Measurements from ENCODE around the gene MANSC4.

MANSC4 gene

DNA sequence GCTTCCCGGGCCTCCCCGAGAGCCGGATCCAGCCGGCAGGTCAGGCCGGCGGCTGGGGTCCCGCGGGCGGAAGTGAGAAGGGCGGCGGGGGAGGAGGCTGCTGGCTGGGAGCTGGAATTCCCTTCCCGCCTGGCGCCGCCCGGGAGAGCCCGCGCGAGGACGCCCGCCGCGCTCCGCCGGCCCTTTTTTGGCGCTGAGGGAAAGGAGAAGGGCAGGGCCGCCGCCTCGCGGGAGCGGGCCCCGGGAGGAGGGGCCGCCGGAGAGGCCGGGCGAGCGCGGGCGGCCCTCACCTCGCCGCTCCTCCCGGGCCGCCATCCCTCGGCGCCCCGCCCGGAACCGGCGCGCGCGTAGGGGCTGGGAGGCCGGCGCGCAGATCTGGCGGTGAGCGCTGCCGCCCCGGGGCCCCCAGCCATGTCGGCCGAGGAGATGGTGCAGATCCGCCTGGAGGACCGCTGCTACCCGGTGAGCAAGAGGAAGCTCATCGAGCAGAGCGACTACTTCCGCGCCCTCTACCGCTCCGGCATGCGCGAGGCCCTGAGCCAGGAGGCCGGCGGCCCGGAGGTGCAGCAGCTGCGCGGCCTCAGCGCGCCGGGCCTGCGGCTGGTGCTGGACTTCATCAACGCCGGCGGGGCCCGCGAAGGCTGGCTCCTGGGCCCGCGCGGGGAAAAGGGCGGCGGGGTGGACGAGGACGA lies at the start of gene MANSC4, which contains the start of gene KLHL42:
Gene MANSC4 (minus strand): TSS at position 317 of the 692 bp plus-strand sequence. CDS start 8,960 bp downstream, outside the sequence.
Gene KLHL42 (plus strand): TSS at position 314 of the 692 bp plus-strand sequence. CDS start 98 bp downstream, at position 412.
- no peak for DNase-seq

DNA sequence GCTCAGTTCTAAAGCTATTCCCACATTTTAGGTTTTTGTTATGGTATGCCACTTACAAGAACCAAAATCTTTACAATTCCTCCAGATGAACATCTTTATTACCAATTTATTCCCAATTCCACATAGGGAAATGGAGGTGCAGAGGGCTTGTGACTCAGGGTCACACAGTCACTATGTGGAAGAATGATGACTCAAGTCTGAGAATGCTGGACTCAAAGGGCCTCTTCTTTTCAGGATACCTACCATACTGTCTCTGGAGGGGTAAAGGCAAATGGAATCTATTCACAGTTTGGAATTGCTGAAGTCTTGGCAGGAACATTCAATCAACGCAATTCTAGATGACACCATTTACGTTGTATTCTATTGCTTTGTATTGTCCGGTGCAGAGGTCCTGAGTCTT lies 48.2 kb upstream of the MANSC4 start:
- DNase-seq = no peak

DNA sequence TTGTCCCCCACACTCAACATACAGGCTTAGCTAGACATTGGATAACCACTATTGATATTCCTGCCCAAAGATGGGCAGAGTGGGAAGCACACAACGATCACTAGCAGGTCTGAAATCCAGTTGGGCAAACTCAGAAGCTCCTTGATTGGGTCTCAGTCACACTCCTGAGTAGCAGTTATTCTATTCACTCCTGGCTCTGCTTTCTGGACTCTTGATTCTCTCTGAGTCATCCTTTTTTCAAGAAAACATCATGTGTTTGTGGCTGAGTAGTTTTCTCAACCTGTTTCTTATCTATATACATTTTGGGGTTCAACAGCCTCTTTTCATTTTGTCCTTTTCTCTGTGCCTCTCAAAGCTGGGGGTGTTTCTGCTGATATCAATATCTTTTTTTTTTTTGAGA lies 46.0 kb upstream of the MANSC4 start:
- no peak for DNase-seq

DNA sequence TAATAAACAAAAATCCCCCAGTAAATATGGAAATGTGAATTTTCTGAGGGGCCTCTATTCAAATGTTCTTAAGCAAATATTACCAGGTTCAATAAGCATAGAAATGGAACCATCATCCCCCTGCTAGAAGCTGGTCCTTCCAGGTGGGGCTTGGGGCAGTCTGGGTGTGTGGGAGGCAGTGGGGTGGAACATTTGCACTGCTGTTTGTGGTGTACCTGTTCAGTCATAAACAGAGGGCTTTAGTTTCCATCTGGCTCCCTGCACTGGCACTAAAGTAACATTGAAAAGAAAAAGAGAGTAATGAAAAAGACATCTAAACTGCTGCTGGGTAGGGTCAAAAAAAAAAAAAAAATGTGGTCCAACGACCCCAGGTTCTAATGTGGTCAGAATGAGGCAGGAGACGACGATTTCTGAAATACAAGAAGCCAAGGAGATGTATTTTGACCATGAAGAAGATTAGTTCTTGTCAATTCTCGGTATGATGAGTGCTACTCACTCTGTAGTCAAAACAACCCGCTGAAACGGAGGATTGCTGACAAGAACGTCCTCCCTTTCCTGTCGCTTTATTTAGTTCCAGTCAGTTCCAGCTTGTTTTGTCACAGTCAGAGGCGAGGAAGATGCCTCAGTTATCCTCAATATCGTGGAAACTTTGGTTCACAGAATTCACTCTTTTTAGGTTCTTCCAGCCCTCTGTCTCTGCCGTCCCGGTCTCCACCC lies 44.2 kb upstream of the MANSC4 start:
- no peak for DNase-seq

DNA sequence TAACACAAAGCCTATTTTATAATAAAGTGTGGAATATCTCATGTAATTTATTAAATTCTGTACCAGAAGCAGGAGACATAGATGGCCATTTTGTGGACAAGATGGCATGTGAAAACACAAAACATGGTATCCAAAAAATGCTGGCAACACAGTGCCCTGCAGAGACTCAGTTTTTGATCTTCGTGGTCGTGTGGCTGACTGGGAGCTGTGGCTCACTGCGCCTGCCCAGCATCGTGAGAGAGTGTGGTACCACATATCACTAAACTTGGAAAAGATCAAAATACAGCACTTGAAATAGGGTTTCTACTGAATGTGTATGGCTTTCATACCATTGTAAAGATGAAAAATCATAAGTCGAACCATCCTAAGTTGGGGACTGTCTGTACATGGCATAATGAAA lies 43.0 kb upstream of the MANSC4 start:
- DNase-seq = no peak

DNA sequence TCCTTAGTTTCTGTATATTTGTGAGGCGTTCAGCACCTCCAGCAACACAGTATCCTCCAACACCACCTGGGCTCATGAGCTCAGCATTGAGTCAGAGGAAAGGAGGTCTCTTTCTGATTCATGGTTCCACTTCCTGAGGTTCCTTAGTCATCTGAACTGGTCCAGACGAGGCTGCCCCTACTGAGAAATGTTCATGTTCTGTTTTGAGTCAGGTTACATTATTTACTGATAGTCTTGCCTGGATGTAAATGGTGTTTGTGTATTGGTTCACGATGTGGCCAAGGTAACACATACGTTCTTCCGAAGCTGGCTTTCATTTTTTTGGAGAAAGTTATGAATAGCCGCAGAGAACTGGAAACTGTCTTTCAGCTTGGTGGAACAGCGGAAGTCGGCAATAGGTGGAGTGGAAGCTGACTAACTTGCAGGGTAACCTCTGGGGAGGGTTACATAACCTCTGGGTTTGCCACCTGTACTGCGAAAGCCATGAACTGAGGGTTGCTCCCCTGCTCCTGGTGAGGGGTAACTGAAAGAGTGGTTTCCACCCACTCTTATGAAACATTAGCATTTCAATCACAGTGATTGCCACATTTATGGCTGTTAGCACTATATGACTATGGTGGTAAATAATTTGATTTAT lies 42.2 kb upstream of the MANSC4 start:
- no peak for DNase-seq

DNA sequence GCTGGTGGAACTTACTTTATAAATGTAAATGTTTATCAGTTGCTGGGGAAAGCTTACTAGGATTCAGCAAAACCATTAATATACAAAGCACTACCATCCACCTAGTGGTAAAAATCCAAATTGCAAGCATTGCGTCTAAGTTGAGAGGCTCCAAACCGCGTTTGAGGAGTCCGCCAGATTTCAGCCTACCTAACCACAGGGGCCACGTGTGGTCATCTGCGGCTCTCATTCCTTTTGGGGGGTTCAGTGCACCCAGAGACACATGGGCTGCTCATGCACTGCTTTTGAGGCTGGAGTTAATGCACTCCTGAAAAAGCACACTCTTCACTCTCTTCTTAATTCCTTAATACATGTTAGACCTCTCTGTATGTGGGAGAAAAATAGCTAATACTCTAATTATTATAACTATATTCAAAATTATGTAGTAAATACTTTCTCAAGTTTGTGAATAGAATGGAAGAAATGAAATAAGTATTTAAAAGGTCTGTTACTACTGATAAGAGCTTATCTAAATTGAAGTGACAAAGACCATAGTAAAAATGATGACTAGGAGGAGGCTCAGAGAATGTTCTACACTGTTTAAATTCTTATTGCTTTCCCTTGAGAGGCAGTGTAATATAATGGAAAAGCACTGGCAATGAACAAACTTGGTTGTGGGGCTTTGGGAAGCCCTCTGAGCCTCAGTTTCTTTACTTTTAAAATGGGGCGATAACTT lies 41.4 kb upstream of the MANSC4 start:
- DNase-seq = no peak

DNA sequence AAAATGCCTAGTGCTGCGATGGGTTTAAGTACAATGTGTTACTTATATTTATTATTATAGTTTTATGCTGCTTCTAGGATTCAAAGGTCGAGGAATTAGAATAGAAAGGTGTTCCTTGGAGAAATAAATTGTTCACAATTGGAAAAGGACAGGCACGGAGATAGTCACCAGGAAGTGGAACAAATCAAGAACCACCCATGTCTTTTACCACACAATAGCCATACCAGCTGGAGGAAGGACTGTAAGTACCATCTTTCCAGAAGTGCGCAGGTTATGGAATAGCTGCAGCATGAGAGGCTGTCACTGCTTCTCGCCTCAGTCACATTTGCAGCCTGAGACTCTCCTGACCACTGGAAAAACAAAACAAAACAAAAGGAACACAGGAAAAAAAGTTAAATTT lies 40.5 kb upstream of the MANSC4 start:
- DNase-seq = no peak

DNA sequence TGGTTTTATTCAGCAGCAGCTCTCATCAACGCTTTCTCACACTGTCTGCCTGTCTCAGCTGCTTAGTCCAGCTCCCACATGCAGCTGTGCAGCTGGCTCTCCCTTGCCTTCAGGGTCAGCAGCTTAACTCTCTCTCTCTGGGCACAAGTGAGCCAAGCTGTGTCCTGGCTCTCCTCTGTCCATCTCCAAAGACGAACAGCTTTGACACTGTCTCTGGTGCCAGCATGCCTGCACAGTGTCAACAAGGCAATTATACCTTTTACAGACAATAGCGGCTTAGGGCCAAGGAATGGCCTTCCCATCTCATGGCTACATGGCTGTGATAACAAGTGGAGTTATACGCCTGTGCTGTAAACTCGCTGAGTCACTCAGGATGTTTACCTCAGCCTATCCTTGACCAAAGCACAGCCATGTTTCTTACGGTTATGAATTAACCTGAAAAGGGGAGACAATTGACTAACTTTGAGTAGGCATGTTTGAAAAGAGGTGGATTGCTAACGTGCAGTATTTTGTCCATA lies 38.4 kb upstream of the MANSC4 start:
- no peak for DNase-seq

DNA sequence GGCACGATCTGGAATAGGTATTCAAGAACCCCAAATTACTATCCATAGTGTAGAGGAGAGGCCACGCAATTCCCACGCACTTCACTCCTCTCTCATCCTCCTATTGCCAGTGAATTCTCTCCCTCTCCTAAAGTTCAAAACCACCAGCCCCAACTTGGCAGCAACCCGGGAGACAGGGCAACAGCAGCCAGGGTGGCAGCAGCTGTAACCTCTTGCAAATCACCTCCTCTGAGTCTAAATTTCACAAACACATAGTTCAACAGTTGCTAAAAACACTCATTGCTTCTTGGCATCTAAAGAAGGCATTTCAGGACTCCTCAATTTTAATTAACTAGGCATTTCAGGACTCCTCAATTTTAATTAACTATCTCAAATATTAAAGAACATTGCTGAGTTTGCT lies 37.7 kb upstream of the MANSC4 start:
- DNase-seq = no peak

DNA sequence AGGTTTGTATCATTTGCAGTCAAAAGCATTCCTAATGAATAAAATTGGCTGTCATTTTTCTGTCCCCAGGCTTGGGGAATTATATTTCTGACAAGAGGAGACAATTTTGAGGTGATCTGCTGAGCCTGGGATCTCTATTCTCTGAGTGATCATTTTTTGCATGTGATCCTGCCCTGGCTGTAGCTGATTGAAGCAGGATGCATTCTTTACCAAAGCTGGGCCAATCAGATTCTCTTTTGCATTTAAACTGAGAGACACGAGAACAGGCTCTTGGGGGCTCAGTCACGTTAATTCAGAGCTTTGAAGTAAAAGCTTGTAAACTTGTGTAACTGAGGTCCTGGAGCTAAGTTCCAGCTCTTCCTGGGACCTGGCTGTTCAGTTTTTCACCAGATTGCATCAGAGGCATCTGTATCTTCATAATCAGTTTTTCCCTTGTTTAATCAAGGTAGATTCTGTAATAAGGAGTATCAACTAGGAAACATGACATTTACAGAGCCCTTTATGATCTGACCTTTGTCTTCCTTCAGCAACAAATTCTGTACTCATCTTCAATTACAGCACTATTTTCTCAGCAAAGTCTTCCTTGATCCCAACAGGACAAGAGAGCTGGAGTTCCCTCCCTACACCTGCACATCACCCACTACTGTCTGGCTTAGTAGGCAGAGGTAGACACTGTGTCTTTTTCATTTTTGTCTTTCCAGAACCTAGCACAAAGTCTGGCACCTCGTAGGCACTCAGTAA lies 35.0 kb upstream of the MANSC4 start:
- DNase-seq = no peak

DNA sequence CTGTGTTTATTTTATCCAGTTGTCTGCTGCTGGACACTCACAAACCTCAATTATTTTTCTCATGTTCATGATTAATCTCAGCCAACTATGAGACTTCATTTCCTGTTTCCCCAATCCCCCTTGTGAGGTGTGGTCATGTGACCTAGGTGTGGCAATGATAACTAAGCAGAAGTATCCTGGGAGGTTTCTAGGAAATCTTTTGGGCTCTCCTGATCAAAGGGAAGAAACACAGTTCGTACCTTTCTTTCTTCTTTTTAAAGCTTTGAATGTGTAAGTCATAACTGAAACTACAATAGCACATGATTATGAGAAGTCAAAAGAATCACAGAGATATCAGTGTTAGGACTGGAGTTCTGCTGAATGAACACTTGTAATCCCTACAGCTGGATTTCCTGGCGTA lies 34.4 kb upstream of the MANSC4 start:
- no peak for DNase-seq

DNA sequence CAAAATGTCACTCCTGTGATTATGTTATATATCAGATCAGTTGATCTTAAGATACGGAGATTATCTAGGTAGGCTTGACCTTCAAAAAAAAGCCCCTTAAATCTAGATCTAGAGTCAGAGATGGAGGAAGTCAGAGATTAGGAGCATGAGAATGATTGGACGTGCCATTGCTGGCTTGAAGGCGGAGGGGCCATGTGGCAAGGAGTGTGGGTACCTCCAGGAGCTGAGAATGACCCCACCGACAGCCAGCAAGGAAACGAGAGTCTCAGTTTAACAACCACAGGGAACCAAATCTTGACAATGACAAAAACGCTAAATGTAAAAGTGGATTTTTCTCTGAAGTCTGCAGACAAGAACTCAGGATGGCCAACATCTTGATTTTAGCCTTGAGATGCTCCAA lies 32.5 kb upstream of the MANSC4 start:
- DNase-seq = no peak

DNA sequence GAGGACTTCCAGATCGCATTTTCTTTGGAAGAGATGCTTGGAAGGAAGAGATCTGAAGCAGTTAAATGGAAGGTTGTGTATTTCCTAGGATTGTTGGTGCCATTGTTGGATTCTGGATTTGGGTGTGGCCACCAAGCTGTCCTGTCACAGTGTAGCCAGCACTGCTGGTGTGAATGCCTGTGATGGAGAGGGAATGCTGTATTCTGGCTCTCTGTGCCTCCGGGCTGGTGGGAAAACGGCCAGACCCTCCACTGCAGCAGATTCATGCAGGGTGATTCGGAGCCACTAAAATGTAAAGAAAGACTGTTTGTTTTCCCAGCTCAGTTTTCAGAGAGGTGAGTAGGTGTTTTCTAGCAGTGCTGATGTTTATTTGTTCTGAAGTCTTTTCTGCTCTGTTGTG lies 30.7 kb upstream of the MANSC4 start:
- DNase-seq = no peak

DNA sequence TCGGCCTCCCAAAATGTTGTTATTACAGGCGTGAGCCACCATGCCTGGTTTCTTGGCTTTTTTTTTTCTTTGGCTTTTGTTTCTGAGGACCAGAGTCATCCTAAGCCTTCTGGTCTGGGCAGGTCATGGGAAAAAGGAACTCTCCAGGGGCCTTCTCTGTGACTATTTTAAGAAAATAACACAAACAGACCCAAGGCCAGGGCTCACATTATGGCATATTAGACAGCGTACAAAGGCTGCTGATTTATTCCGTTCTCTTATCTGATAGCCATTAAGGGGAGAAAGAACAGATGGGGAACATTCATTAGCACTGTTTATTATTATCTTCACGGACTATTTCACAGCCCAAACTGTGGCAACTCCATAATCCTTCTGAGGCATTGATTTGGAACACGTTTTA lies 28.8 kb upstream of the MANSC4 start:
- no peak for DNase-seq

DNA sequence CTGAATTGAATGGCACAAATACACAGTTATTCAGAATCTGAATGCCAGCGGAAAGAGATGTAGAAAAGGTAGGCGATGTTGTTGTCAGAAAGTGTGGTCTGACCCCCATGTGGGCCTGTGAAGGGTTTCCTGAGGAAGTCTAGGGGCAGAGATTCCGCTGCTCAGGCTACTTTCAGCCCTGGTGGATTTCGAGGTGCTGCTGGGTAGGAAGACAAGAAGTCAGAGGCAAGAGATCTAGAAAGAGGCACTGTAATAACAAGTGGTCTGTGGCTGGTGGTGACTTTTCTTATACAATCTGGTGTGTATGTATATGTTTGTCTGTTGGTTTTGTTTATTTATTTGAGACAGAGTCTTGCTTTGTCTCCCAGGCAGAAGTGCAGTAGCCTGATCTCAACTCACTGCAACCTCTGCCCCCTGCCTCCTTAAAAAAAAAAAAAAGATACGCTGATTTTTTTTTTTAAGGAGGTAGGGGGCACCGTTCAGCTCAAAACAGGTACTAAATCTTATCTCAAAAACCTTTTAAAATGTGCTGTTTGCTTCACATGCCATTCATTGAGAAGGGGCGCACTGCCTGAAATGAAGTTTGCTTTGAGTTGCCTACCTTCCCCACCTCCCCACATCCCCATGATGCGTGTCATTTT lies 27.1 kb upstream of the MANSC4 start:
- no peak for DNase-seq

DNA sequence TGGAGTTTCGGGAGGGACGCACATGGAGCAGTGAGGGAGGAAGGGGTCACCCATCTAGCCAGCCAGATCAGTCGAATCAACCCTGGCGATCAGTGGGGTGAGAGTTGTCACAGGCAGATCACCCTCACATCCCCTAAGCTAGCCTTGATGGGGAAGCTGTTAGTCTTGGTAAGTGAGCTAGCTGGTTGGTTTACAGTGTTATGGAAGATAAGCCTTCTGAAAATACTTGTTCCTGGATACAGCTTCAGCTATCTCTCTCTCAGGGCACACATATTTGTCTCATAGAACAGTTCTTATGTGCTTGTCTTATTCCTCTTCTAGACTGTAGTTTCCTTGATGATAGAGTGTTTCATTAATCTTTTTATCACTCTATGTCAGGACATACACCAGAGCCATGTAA lies 26.2 kb upstream of the MANSC4 start:
- no peak for DNase-seq

DNA sequence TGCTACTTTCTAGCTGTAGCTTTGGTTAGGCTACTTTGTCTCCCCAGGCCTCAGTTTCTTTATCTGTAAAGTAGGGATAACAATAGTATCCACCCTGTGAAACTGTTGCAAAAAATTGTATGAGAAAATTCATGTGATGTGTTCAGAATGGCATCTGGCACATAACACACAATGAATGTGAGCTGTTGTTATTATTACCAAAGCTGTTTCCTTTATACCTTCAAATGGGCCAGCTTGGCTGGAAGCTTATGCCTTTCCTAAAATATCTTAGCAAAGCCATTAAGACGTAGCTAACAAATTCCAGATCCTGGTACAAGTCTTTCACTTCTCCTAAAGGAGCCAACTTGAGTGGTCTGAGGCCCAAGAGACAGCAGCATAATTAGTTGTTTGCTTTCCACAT lies 25.2 kb upstream of the MANSC4 start:
- no peak for DNase-seq

DNA sequence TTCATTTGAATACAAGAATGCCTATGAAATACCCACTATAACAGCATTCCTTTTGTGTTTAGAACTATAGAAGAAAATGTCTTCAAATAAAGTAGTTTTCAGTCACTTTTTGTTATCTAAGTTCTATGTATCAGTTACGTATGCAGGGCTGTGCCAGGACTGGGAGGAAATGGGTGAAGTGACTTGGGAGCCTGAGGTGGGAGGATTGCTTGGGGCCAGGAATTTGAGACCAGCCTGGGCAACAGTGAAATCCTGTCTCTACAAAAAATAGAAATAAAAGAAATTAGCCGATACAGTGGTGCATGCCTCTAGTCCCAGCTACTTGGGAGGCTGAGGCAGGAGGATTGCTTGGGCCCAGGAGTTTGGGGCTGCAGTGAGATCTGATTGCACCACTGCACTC lies 22.9 kb upstream of the MANSC4 start:
- no peak for DNase-seq

DNA sequence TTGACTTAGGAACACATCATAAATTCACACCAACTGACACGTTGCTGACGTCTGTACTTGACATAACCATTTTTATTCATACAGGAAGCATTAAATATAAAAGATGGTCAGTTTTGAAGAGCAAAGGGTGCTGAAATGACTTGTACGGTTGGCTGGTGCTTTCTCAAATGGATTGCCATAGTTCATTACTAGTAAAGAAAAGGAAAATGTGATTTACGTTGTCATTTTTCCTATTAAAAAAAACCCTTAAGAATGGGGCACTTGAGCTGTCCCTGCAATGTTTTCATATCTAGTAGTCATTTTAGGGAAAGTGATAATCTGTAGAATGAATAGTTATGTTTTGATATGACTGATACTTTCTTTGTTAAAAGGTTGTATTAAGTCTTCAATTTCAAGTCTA lies 22.5 kb upstream of the MANSC4 start:
- no peak for DNase-seq

DNA sequence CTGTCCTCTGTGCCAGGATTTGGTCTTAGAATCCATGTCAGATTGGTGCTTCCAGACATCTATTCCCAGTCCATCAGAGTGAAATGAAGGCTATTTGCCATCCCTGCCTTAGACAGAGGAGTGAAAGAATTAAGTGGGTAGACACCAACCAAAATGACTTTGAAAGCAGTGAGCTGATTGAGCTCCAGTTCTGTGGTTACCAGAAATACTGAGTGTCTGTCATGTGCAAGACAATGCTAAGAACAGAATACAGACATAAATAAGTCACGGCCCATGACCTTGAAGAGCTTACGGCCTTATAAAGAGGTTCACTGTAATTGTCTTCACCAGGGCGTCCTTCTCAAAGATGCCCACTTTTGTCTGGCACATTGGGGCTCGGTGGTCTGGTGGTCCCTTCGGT lies 21.6 kb upstream of the MANSC4 start:
- no peak for DNase-seq

DNA sequence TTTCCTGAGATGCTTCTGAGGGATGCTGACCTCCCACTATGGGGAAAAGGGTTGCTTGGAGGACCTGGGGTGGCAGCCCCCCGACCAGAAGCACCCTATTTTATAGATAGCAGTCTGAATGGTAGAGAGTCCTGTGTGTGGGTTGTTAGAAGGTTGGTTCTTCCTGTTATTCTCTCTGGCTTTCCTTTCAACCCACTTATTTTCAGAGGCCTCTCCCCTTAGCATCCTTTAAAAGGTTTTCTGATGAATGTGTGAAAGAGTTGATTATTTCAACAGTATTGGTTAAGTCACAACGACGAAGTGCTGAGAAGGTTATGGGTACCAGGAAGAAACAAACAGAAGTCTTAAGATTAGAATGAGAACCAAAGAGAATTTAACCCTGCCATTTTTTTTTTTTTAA lies 20.8 kb upstream of the MANSC4 start:
- DNase-seq = no peak
